Measurements from ENCODE around the gene ADAMTS2. TPM values are rescaled to one million over a fixed set of nuclear protein-coding genes. Genes with fewer than 3 reads are reported as not detected.

Gene ADAMTS2
- total RNA-seq, 1 experiment from 2014 or later: not detected

DNA sequence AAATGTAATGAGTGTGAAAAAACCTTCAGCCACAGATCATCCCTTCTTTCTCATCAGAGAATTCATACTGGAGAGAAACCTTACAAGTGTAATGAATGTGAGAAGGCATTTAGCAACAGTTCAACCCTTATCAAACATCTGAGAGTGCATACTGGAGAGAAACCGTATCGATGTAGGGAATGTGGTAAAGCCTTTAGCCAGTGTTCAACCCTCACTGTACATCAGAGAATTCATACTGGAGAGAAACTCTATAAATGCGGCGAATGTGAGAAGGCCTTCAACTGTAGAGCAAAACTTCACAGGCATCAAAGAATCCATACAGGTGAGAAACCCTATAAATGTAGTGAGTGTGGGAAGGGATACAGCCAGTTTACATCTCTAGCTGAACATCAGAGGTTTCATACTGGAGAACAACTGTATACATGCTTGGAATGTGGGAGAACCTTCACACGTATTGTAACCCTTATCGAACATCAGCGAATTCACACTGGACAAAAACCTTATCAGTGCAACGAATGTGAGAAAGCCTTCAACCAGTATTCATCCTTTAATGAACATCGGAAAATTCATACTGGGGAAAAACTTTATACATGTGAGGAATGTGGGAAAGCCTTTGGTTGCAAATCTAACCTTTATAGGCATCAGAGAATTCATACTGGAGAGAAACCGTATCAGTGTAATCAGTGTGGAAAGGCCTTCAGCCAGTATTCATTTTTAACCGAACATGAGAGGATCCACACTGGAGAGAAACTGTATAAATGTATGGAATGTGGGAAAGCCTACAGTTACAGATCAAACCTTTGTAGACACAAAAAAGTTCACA is 265.9 kb downstream of the ADAMTS2 start:
- DNase-seq: no peak
- peaks cover 37% of the 10 kb centered on the region for H3K9me3 ChIP-seq (ENCODE audit: low read length)
- no peak overlapping the region for H3K4me3 ChIP-seq (ENCODE audit: low read length)
- H3K27ac ChIP-seq (ENCODE audit: low read length): no peak overlapping the region
- no peaks in the 10 kb centered on the region for H3K4me1 ChIP-seq (ENCODE audit: low read length)
- H3K27me3 ChIP-seq (ENCODE audit: low read length): no peaks in the 10 kb centered on the region
- no peak overlapping the region for H3K4me2 ChIP-seq (ENCODE audit: low read depth, low read length, poor library complexity, severe bottlenecking)
- no peaks in the 10 kb centered on the region for H3K79me2 ChIP-seq (ENCODE audit: low read length)
- no peaks in the 10 kb centered on the region for H3K36me3 ChIP-seq (ENCODE audit: insufficient read depth, low read length)
- no peak overlapping the region for H3K9ac ChIP-seq (ENCODE audit: low read length)
- no peak overlapping the region for H2AFZ ChIP-seq (ENCODE audit: low read length)
- no peaks in the 10 kb centered on the region for H3K9me2 ChIP-seq (replicated peaks; ENCODE audit: insufficient read depth, low read length)
- H4K20me1 ChIP-seq (ENCODE audit: insufficient read depth, low read depth, low read length): no peaks in the 10 kb centered on the region

DNA sequence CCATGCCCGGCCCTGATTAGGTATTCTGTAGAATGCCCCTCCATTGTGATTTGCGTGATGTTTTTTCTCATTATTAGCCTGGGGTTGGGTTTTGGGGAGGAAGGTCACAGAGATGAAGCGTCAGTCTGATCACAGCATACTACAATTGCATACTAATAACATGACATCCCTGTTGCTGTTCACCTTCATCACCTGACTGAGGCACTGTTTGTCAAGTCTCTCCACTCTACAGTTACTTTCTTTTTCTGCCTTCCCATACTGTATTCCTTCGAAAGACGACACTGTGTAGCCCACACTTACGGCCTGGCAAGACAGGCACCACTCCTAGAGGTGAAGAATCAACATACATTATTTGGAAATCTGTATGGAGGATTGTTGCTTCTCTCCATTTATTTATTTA is 279.6 kb downstream of the ADAMTS2 start:
- peaks cover 3% of the 10 kb centered on the region; the same call in 1 of the 2 replicates for H3K9me3 ChIP-seq (ENCODE audit: low read length)
- no peaks in the 10 kb centered on the region for H3K4me1 ChIP-seq (ENCODE audit: low read length)
- no peak overlapping the region for H3K27ac ChIP-seq (ENCODE audit: low read length)

DNA sequence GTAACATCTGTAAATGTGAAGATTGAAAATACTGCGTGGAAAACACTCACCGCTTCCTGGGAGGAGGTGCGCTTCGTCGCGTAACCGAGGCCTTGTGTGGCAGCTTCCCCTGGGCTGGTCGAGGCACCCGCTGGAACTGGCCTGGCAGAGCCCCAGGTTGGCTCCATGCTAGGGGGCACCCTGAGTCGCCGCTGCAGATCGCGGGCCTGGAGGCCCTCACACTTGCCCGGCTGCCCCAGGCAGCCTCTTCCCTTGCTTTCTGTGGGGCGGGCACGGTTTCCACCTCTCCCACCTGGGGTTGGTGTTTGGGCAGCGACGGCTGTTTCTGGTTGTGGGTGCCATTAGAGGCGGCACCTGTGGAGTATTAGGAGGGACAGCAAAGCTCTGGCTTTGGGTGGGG is 284.2 kb downstream of the ADAMTS2 start:
- no peaks in the 10 kb centered on the region for H3K27me3 ChIP-seq (ENCODE audit: low read length)
- H3K9me2 ChIP-seq (replicated peaks; ENCODE audit: insufficient read depth, low read length): no peaks in the 10 kb centered on the region
- no peaks in the 10 kb centered on the region for H4K20me1 ChIP-seq (ENCODE audit: insufficient read depth, low read depth, low read length)
- H3K4me1 ChIP-seq (ENCODE audit: low read length): no peaks in the 10 kb centered on the region
- no peak overlapping the region for H2AFZ ChIP-seq (ENCODE audit: low read length)
- no peak for DNase-seq
- H3K4me2 ChIP-seq (ENCODE audit: low read depth, low read length, poor library complexity, severe bottlenecking): no peak overlapping the region
- H3K36me3 ChIP-seq (ENCODE audit: insufficient read depth, low read length): no peaks in the 10 kb centered on the region
- H3K9ac ChIP-seq (ENCODE audit: low read length): no peak overlapping the region
- H3K79me2 ChIP-seq (ENCODE audit: low read length): no peaks in the 10 kb centered on the region
- no peak overlapping the region for H3K4me3 ChIP-seq (ENCODE audit: low read length)
- no peak overlapping the region for H3K27ac ChIP-seq (ENCODE audit: low read length)
- H3K9me3 ChIP-seq (ENCODE audit: low read length): no peaks in the 10 kb centered on the region; the same call in 1 of the 2 replicates

More for the DNA sequence above, 279.6 kb downstream of the ADAMTS2 start:
- no peak for DNase-seq
- H4K20me1 ChIP-seq (ENCODE audit: insufficient read depth, low read depth, low read length): no peaks in the 10 kb centered on the region
- H3K9me2 ChIP-seq (replicated peaks; ENCODE audit: insufficient read depth, low read length): no peaks in the 10 kb centered on the region
- H3K27me3 ChIP-seq (ENCODE audit: low read length): no peaks in the 10 kb centered on the region
- no peaks in the 10 kb centered on the region for H3K79me2 ChIP-seq (ENCODE audit: low read length)
- no peaks in the 10 kb centered on the region for H3K36me3 ChIP-seq (ENCODE audit: insufficient read depth, low read length)
- H2AFZ ChIP-seq (ENCODE audit: low read length): no peak overlapping the region
- no peak overlapping the region for H3K4me2 ChIP-seq (ENCODE audit: low read depth, low read length, poor library complexity, severe bottlenecking)
- H3K4me3 ChIP-seq (ENCODE audit: low read length): no peak overlapping the region
- no peak overlapping the region for H3K9ac ChIP-seq (ENCODE audit: low read length)

Small RNA genes within 50 kb of the gene (small RNA-seq; reads per million reads assigned to genes)
- not detected for gene AC109479.2

Other genes with a start within 250 kb of the ADAMTS2 start
- gene RUFY1, start 205.1 kb upstream of the ADAMTS2 start, total RNA-seq (2014; rRNA removed; shearing (Covaris generic); ENCODE audit: low replicate concordance): 40.9 and 66.4 TPM in 2 replicates